ENCODE data around the gene HAT1.

DNA sequence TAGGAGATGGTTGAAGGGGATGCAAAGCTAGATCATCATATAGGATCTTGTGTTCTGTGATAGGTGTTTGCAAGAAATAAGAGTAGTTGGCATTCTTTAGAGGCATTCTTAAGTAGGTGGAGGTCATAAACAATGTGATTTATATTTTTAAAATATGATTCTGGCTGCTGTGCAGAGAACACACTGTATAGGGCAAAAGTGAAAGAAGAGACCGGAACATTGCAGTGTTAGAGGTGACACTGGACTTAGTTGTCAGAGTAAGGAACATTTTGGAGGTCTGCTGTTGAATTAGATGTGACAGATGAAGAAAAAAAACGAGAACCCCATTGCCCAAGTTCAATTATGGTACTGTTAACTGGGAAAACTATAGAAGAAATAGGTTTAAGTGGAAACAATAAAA, 37.7 kb downstream of the HAT1 start:
- TF ChIP-seq, protein P1, sequence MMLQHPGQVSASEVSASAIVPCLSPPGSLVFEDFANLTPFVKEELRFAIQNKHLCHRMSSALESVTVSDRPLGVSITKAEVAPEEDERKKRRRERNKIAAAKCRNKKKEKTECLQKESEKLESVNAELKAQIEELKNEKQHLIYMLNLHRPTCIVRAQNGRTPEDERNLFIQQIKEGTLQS (CRISPR knock-in tag; conservative IDR thresholded peaks at IDR 0.05) = no peak
- TF ChIP-seq TEAD4 (CRISPR knock-in tag; IDR thresholded peaks at IDR 0.05) (no peak), SMAD4 (CRISPR knock-in tag; IDR thresholded peaks at IDR 0.05) (no peak), JUN (CRISPR knock-in tag; IDR thresholded peaks at IDR 0.05) (no peak)

All from WTC11 (cell line).